GM19043 (cell line): ENCODE measurements around the gene CACHD1.
A peak's percentile ranks its signal among the peaks of the same experiment; 100 is the strongest.
"Not testable (repeated sequence)": the region's sequence is repeated elsewhere in the genome, so short reads cannot be mapped to it uniquely, and the experiment has no call there.

Experiments used
- ATAC-seq: cut with Tn5 transposase; IDR thresholded peaks from one replicate; pipeline ENCODE4 v1.9.1; 2021; ENCODE audit warnings: low read depth; ENCODE audit not compliant: unreplicated experiment

CACHD1 gene

DNA sequence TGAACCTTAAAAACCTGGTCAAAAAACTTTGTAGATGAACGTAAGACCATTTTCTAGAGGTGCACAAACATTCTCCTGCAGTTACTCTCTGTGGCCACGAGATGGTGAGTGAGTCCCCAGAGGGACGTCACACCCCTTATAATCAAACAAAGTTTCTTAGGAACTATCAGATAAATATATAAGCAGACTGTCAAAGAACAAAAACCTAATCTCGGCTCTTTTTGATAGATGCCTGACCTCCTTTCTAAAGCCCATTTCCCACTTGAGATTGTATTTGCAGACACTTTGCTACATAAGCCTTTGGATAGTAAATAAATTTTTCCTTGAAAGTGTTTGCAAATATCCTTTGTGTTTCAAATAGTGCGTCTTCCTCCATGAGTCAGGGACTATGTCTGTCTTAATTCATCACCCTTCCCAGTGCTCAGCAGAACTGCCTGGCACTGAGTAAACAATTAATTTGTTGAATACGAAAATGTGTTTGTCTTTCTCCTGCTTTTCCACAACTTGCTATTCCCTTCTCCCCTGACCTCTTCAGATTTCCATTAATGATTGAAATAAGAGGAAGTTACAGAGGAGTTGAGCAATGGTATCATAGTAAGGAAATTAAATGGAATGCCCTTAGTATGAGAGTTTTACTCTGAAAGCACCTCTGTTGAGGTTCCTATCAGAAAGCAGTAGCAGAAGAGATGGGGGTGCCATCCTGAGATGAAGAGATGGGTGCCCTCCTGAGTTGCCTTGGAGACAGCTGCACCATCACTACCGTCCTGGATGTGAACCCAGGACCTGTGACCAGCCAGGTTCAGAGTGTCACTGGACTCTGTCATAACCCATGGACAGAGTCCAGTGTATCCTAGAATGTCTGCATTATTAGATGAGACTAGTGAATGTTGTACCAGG lies 217.1 kb downstream of the CACHD1 start:
- peak; percentile 74 for ATAC-seq

DNA sequence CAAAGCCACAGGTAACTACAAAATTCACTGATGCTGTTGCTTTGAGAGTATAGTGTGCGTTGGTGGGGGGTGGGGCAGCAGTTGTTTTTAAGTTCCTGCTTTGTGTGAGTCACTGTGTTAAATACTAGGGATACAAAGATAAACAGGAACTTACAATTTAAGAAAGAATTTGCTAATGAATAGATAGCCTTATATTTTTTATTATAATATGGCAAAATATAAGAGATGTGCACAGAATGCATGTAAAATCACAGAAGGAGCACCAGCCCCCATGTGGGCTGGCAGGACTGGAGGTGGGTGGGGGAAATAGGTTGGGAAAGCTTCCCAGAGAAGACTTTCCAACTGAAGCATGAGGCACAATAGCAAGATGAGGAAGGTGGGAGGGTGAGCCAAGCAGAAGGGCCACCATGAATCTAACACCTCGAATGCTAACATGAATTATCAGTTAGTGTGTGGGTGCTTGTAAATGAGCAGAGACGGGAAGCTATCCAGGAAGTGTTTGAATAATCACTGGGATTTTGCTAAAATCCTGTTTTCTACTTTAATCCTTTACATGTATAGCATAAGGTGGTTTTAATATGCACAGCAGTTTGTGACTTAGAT lies 217.9 kb downstream of the CACHD1 start:
- no peak for ATAC-seq

DNA sequence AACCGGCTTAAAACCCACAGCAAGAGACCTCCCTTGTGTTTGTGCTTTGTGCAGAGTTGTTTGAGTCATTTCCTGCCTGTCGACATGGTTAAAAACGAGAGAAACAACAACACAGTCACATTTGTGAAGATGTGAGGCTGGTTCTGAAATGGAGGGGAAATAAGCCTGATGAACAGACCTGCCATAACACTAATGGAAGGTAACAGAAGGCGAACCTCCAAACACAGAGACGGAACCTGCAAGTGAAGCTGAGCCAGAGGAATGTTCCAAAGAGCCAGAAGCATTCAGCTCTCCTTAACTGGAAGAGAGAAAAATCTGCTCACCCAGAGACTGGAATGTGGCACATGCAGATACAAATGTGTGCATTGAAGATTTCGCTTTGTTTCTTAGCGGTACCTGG lies 221.7 kb downstream of the CACHD1 start:
- ATAC-seq = no peak

DNA sequence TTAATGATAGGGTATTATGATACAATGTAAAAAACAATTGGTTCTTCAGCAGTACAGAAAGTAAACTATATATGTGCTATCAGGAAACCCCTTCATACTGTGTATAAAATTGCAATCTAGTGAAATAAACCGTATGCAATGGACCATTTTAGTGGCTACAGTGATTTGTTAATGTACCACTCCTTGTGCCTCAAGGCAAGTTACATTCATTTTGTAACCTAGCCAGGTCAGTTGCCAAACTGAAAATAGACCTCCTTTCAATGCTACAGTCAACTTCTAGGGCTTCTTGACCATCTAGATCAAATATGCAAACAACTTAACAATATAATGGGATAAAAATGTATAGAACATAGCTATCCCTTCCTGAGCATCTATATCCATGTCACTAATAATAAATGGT lies 223.0 kb downstream of the CACHD1 start:
- no peak for ATAC-seq

DNA sequence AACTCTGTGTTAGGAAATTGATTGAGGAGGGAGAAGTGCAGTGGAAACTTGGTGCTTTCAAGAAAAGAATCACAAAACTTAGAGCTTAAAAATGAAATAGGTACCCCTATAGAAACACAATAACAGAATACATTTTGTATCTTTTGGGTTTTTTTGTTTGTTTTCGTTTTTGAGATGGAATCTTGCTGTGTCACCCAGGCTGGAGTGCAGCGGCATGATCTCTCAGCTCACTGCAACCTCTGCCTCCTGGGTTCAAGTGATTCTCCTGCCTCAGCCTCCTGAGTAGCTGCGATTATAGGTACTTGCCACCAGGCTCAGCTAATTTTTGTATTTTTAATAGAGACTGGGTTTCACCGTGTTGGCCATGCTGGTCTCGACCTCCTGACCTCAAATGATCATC lies 223.5 kb downstream of the CACHD1 start:
- no peak for ATAC-seq

DNA sequence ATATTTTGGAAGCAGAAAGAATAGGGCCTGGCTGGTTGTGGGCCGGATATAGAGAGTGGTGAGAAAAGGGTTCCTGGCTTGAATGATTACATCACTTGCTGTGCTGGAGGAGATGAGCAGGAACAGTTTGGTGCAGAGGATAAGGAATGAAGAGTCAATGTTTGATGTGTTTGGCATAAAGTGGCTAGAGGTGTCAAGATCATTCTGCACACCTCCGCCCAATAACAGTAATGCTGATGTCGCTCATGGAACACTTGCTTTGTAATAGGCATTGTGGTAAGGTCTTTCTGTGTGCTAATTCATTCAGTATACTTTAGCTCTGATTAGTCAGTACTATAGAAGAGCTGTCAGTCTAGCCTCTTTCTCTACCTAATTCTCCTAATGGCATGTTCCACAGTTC lies 226.9 kb downstream of the CACHD1 start:
- no peak for ATAC-seq

DNA sequence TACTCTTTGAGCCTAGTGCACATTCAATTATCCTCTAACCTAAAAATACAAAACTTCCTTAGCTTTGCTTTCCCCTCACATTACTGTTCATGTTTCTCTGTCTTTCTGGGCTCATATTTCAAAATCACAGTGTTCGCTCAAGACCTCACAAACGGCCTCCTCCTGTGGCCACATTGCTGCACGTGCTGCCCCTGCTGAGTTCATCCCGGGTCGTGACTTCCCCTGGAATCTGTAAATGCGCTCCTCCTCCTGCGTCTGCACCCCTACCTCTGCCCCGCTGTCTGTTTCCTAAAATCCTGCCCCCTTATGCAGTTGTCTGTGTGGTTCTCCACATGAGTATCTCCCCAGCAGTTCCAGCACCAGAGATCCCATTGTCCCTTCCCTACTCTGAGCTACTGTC lies 229.4 kb downstream of the CACHD1 start:
- no peak for ATAC-seq

DNA sequence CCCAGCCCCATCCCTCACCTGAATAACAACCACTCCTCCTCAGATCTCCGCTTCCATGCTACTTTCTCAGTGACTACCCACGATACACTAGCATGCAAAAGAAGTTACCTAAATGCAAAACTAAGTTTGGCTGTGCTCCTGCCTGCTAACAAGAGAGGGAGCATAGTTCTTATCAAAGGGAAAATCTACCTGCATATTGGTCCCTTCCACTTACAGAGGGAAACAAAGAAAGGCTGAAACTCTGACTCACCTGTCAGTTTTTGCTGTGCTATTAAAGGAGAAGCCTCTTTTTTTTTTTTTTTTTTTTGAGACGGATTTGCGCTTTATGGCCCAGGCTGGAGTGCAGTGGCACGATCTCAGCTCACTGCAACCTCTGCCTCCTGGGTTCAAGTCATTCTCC lies 231.1 kb downstream of the CACHD1 start:
- no peak for ATAC-seq

DNA sequence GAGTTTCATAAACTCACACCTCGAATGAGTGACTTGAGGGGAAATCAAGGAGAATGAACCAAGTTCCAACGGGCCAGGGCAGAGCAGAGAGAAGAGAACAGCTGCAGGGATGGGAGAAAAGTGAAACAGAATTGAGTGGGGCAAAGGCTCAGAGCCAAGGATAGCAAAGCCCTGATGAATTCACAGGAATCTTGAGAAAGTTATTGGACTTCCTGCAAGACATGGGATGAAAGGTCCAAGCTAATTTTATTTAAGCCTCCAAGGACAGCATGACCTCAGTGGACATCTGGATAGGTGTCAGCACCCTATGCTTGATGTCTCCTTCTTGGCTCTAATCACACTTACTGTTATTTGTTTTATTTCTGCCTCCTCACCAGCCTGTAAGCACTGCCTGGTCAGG lies 232.0 kb downstream of the CACHD1 start:
- ATAC-seq = no peak

DNA sequence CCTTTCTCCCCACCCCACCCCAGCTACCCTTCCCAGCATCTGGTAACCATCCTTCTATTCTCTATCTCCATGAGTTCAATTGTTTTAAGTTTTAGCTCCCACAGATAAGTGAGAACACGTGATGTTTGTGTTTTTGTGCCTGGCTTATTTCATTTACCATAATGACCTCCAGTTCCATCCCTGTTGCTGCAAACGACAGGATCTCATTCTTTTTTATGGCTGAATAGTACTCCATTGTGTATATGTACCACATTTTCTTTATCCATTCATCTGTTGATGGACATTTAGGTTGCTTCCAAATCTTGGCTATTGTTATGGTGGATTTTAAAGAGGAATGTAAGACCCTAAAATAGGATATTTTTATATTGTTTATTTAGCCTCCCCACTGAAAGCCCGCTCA lies 232.7 kb downstream of the CACHD1 start:
- not testable (repeated sequence) for ATAC-seq

DNA sequence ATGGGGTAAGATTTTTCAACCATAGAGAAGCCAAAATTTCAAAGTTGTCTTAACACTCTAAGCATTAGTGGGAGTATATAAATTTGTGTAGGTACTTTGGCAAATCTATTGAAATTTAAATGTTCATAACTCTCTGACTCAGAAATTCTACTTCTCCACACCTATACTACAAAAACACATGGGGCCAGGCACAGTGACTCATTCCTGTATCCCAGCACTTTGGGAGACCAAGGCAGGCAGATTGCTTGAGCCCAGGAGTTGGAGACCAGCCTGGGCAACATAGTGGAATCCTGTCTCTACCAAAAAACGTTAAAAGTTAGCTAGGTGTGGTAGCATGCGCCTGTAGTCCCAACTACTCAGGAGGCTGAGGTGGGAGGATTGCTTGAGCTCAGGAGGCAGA lies 233.7 kb downstream of the CACHD1 start:
- no peak for ATAC-seq

DNA sequence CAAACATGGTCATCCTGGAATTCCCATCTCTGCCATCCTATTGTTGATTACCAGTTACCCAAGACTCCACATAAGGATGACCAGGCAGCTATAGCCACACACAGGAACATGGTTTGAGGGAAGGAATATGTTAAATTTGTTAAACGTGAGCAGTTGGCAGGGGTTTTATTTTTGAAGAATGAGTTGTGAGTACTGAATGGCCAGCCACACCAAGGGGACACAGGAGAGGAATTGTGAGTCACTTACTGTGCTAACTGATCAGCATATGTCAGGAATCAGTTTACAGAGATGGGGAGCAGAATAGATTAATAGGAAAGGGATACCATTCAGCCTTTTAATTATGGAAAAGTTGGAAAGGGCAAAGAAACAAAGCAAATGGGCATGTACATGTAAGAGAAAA lies 235.7 kb downstream of the CACHD1 start:
- ATAC-seq = no peak

DNA sequence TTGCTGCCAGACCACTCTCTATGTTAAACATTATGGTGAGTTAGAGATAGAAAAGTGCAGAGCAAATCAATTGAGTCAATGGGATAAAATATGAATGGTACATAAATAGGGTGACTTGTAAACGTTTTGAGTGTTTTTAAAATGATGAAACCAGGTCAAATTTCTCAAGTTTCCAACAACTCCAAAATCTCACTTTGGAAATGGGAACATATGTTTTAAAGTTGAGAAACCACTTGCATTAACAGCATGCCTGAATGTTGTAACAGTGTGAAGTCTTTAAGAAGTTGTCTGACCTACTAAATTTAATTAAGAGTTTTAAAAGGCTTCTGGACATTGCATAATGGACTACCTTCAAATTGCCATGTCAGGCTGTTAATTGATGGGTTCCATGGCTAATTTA lies 241.3 kb downstream of the CACHD1 start:
- no peak for ATAC-seq

DNA sequence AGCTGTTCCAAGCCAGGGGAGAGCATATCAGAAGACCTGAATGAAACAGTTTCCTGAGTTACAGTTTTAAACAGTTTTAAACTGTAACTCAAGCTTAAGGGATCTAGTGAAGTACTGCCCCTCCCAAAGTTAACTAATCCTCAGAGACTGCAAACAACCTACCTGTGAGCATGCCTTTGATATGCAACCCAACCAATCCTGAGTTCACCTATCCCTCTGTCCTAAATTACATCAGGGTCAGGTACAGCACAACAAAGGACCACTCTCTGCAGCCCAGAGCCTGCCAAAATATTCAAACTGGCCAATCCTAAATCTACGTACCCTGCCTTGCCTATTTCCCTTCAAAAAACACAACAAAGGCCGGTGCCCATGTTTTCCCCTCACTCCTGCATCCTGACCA lies 242.1 kb downstream of the CACHD1 start:
- ATAC-seq = no peak

DNA sequence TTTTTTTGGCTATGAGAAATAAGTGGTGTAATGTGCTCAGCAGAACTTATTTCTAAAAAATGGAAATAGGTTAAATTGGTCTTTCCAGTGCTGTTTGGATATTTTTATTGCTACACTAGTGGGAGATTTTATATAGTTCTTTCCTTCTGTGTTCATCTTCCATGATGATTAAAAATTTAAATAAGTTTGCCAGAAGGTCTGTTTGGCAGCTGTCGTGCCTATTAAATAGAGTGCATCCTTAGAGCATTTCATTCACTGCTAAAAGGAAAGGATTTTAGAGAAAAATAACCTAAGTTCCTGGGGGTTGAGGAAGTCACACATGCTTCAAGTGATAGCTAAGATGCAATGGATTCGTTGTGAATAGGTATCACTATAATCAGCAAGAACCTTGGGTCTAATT lies 245.3 kb downstream of the CACHD1 start:
- no peak for ATAC-seq

DNA sequence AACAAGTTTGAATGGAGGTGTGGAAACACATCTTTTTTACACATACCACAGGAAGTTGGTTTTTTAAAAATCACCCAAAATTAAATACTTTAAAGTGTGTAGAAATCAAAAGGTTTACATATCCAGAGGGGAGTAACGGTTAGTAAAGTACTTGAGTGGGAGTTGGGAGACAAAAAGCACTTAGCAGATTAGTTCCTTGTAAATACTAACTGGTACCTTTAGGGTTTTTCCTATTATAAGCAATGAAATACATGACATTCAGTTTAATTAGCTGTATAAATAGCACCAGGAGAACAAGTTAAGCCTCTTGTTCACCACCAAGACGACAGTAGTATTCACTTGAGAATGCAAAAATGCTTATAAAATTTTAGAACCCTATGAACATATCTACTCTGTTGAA lies 251.2 kb downstream of the CACHD1 start:
- no peak for ATAC-seq

DNA sequence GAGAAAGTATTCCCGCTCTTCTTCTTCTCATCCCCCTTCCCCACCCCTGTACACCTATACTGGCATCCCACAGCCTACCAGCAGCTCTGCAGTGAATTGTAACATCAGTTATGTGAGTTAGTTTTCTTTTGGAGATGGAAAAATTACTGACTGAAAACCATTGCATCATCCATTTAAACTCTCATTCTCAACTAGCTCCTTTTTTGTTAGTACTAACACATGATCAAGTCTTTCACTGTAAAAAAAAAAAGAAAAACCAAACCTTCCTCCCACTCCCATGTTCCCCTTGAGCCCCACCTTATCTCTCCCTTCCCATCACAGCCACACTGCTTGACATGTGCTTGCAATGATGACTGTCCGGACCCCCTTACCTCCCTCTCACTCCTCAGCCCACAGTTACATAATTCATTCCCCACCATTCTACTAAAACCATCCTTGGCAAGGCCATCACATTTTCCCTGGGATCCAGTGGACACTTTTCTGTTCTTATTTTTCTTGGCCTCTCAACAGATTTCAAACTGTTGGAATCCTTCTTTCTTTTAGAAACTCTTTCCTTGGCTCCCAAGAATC lies 251.7 kb downstream of the CACHD1 start:
- no peak for ATAC-seq

DNA sequence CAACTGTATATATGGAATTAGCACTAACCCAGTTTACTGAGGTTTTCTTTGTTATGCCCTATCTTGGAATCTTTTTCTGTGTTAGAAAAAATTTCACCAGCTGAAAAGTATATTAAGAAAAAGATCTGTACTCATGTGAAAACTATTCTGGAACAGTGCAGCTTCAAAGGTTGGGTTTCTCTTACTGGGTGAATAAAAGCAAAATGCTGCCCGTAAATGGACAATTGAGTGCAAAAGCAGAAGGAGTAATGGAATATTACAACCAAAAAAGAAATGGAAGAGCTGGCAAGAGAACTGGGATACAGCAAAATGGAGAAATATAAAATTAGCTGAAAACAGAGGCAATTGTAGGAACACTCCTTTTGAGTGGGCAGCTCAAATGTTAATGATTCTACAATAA lies 257.9 kb downstream of the CACHD1 start:
- ATAC-seq = no peak

DNA sequence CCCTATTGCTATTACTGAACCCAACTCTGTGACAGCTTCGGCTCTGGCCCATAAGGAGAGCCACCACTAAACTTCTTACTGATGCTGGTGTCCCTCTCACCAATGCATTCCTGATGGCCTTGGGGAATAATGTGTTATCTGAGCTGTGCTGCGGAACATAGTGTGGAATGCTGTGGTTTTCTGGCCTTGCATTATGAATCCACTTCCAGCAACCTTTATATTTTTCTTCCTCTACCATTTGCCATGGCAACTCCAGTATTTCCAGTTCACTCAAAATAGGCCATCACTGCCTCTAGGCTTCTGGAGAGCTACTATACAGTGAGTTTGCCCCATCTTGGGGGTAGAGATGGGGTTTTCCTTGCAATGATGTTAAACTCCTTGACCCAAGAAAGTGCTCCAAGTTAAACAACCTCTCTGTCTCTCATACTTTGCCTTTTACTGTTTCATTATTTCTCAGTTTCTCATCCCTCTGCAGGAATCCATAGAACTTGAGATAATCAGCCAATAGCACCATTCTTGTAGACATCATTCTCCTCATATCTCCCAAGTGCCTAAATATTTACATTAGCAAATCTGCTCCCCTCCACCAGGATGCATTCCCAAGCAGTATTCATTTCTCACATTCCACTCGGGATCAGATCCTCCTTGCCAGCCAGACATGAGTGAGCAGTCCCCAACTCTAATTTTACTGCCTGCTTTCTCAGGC lies 263.8 kb downstream of the CACHD1 start:
- ATAC-seq = no peak

DNA sequence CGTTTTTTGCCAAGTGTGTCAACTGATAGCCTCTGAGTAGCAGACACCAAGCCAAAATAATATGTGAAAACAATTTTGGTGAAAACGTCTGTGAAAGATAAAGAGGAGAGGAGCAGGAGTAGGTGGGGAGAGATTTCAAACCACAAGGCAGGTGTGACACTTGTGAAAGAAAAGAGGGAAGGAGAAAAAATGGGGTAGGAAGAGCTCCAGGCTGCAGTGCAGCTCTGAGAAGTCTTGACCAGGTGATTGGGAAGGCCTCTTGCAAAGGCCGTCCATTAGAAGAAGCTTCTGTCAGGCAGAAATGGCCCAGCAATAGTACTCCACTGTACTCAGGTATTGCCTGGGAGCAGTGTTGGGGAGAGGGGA lies 264.3 kb downstream of the CACHD1 start:
- ATAC-seq = no peak

DNA sequence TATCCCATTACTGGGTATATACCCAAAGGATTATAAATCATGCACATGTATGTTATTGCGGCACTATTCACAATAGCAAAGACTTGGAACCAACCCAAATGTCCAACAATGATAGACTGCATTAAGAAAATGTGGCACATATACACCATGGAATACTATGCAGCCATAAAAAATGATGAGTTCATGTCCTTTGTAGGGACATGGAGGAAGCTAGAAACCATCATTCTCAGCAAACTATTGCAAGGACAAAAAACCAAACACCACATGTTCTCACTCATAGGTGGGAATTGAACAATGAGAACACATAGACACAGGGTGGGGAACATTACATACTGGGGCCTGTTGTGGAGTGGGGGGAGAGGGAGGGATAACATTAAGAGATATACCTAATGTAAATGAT lies 270.8 kb downstream of the CACHD1 start:
- not testable (repeated sequence) for ATAC-seq
